Measurements from ENCODE around the gene MST1R.

The MST1R gene

DNA sequence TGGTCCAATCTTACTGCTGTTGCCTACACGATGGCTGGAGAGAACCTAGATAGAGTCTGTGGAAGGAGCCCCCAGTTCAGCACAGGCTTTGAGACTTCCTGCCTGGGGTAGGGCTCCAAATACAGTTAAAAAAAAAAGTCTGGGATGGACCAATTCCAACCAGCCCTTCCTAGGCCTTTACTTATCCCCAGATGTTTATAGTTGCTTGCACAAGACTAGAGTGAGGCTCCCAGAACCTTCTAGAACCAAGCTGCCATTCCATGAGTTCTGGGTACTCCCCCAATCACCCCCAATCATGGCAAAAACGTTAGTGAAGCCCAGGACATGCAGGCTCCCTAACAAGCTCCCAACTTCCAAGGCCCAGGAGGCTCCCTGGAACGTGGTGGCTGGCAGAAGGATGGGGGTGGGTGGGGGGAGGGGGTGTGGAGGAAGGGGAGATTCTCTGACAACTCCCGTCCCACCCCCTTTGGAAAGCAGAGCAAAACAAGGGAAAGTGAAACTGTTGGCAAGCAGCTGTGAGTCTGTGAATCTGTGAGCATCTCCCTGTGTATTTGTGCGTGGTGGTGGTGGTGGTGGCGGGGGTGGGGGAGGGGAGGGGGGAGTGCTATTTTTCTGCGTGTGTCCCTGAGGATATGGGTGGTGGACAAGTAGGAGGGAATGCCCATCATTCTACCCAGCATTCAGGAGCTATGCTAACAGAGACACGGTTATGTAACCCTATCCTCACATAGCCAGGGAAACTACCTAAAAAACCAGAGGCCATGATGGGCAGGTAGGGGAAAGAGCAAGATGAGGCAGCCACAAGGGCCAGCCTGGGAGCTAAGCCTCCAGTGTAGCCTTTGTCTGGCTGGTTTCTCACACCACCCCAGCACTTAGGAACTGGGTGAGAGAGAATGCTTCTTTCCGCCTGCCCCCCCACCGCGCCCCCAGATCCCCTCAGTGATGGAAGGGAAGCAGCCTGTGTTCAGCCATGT is 2.0 kb downstream of the MST1R start:
- Mint-ChIP-seq H3K27ac (no peak overlapping the region), H3K27me3 (no peaks in the 10 kb centered on the region), H3K9me3 (no peaks in the 10 kb centered on the region), H3K36me3 (no peaks in the 10 kb centered on the region), H3K4me3 (no peak overlapping the region), H3K4me1 (peaks cover 24% of the 10 kb centered on the region)
- no peak for ATAC-seq

GRCh38 chr3:49900491-49901153 is 3.1 kb downstream of the MST1R start:
- Mint-ChIP-seq H3K4me3 (no peak overlapping the region), H3K9me3 (no peaks in the 10 kb centered on the region), H3K27ac (peak overlapping the region; percentile 26), H3K4me1 (peaks cover 14% of the 10 kb centered on the region), H3K36me3 (no peaks in the 10 kb centered on the region), H3K27me3 (no peaks in the 10 kb centered on the region)
- ATAC-seq = no peak

GRCh38 chr3:49899815-49900214 is 3.9 kb downstream of the MST1R start:
- no peaks in the 10 kb centered on the region for H3K27me3 Mint-ChIP-seq
- H3K9me3 Mint-ChIP-seq = no peaks in the 10 kb centered on the region
- H3K36me3 Mint-ChIP-seq = no peaks in the 10 kb centered on the region
- H3K27ac Mint-ChIP-seq = no peak overlapping the region
- no peak for ATAC-seq
- peaks cover 8% of the 10 kb centered on the region for H3K4me1 Mint-ChIP-seq
- H3K4me3 Mint-ChIP-seq = no peak overlapping the region

DNA sequence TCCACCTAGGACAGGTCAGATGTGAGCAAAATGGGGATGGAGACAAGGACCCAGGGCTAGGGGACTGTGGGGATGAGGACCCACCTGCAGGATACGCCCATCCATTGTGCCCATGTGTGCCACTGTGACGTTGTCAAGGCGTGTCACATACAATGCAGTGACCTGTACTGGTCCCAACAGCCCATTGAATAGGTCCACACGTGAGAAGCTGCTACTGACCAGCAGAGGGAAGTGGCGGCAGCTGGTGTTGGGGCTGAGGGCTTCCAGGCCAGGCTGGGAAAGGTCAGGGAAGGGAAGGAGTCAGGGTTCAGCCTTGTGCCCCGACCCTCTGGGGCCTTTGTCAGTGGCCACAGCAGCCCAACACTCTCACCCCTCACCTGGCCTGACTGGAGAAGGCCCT is 4.7 kb downstream of the MST1R start:
- H3K27me3 Mint-ChIP-seq = no peaks in the 10 kb centered on the region
- no peak overlapping the region for H3K27ac Mint-ChIP-seq
- no peak overlapping the region for H3K4me3 Mint-ChIP-seq
- no peak for ATAC-seq
- H3K36me3 Mint-ChIP-seq = no peaks in the 10 kb centered on the region
- no peaks in the 10 kb centered on the region for H3K9me3 Mint-ChIP-seq
- H3K4me1 Mint-ChIP-seq = peaks cover 4% of the 10 kb centered on the region

DNA sequence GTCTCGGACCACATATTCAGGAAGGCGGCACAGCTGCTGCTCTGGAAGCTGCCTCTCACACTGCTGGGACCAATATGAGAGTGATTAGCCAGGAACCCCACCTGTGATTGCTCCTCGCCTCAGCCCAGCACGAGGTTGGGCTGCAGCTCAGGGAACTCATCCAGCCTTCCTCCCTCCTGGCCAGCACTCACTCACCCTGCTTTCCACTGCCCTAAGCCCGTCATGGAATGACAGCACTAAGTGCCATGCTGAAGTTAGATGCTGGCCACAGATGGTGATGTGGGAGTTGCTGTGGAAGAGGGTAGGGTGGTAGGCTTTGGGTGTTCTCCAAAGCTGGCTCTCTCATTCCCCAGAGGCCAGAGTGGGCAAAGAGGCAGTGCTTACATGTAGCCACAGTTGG is 7.3 kb downstream of the MST1R start:
- H3K9me3 Mint-ChIP-seq = no peaks in the 10 kb centered on the region
- no peaks in the 10 kb centered on the region for H3K27me3 Mint-ChIP-seq
- no peaks in the 10 kb centered on the region for H3K36me3 Mint-ChIP-seq
- no peaks in the 10 kb centered on the region for H3K4me1 Mint-ChIP-seq
- ATAC-seq = no peak
- no peak overlapping the region for H3K27ac Mint-ChIP-seq
- no peak overlapping the region for H3K4me3 Mint-ChIP-seq

DNA sequence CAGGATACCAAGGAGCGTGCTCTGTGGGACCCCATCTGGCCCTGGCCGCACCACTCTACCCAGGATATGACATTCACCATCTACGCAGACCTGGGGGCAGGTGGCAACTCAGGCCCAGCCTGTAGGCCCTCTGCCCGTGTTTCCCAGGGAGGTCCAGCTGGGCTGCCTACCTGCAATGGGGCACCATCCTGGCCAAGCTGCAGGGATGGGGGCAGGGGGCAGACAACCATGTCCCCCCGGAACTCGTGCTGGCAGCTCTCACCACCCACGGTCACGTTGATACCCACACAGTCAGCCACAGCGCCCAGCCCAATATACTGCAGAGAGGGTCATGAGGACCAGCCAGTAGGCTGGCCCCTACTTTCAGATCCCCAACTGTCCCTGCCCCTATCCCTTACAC is 7.9 kb downstream of the MST1R start:
- ATAC-seq = no peak
- H3K4me1 Mint-ChIP-seq = no peaks in the 10 kb centered on the region
- no peak overlapping the region for H3K4me3 Mint-ChIP-seq
- no peaks in the 10 kb centered on the region for H3K27me3 Mint-ChIP-seq
- no peak overlapping the region for H3K27ac Mint-ChIP-seq
- no peaks in the 10 kb centered on the region for H3K9me3 Mint-ChIP-seq
- H3K36me3 Mint-ChIP-seq = no peaks in the 10 kb centered on the region

- no peaks in the 10 kb centered on the region for H3K36me3 Mint-ChIP-seq
- no peaks in the 10 kb centered on the region for H3K9me3 Mint-ChIP-seq
- no peaks in the 10 kb centered on the region for H3K4me1 Mint-ChIP-seq
- no peaks in the 10 kb centered on the region for H3K27me3 Mint-ChIP-seq
- no peak overlapping the region for H3K4me3 Mint-ChIP-seq
- no peak for ATAC-seq
- H3K27ac Mint-ChIP-seq = no peak overlapping the region
Measured at GRCh38 chr3:49889296-49889695, 14.4 kb downstream of the MST1R start.

DNA sequence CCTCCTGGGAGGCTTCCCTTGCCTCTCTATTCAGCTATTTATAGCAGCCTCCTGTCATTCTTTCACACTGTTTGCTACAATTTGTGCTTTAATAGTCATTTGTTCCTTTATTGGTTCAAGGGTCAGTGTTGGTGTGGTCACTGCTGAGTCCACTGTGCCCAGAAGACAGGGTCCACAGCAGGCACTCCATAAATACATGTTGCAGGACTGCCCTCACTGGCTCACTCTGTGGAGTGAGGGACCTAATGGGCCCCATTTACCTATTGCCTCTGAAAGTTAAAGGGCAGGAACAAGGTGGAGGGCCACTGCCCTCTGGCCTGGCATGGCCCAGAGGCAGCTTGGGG is 16.8 kb downstream of the MST1R start:
- no peak overlapping the region for H3K27ac Mint-ChIP-seq
- H3K36me3 Mint-ChIP-seq = no peaks in the 10 kb centered on the region
- ATAC-seq = no peak
- no peaks in the 10 kb centered on the region for H3K9me3 Mint-ChIP-seq
- H3K27me3 Mint-ChIP-seq = peaks cover 10% of the 10 kb centered on the region
- H3K4me3 Mint-ChIP-seq = no peak overlapping the region
- H3K4me1 Mint-ChIP-seq = no peaks in the 10 kb centered on the region

- no peak overlapping the region for H3K4me3 Mint-ChIP-seq
Measured at GRCh38 chr3:49883998-49884397, 19.7 kb downstream of the MST1R start.

DNA sequence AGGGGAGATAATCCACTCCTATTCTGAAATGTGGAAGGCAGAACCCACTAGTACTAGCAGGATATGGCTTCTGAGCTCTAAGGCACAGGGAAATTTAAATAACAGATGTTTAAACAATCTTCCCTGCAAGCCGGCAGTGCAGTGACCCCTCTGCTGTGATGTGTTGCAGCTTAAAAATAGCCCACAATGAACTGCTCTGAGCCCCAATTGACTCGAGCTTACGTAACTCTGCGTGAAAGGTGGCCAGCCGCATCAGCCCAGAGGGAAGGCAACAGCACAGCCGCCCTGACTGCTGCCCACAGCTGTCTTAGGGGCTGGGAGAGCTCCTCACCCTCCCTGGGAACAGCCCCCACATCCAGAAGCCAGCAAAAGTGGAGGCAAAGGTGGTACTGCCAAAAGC is 21.5 kb downstream of the MST1R start:
- no peaks in the 10 kb centered on the region for H3K9me3 Mint-ChIP-seq
- H3K36me3 Mint-ChIP-seq = no peaks in the 10 kb centered on the region
- H3K4me1 Mint-ChIP-seq = no peaks in the 10 kb centered on the region
- H3K27me3 Mint-ChIP-seq = peaks cover 18% of the 10 kb centered on the region
- ATAC-seq = no peak
- H3K27ac Mint-ChIP-seq = no peak overlapping the region
- H3K4me3 Mint-ChIP-seq = no peak overlapping the region

More at GRCh38 chr3:49883998-49884397, 19.7 kb downstream of the MST1R start:
- Mint-ChIP-seq H3K27ac (no peak overlapping the region), H3K4me1 (no peaks in the 10 kb centered on the region), H3K9me3 (no peaks in the 10 kb centered on the region), H3K27me3 (peaks cover 18% of the 10 kb centered on the region), H3K36me3 (no peaks in the 10 kb centered on the region)
- ATAC-seq = no peak

GRCh38 chr3:49880581-49881315 is 22.9 kb downstream of the MST1R start:
- Mint-ChIP-seq H3K27me3 (peaks cover 18% of the 10 kb centered on the region), H3K27ac (no peak overlapping the region), H3K4me3 (no peak overlapping the region), H3K4me1 (no peaks in the 10 kb centered on the region), H3K9me3 (no peaks in the 10 kb centered on the region), H3K36me3 (no peaks in the 10 kb centered on the region)
- no peak for ATAC-seq

DNA sequence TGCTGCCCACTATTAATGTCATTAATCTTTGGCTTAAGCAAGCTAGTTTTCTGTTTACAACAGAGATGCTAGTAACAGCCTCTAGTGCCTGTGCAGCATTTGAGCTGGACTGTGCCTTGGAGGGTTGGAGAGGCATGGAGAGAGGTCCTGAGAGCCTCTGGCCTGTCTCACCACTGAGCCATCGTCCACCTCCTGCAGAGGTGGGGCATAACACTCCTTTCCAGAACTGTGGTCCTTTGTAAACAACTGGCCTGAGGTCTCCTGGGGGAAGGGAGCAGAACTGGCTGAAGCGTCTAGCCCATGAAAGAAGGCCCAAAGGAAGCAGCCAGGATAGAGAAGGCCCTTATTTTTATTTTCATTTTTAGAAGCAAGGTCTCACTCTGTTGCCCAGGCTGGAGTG is 24.0 kb downstream of the MST1R start:
- H3K36me3 Mint-ChIP-seq = no peaks in the 10 kb centered on the region
- no peak overlapping the region for H3K27ac Mint-ChIP-seq
- peaks cover 25% of the 10 kb centered on the region for H3K27me3 Mint-ChIP-seq
- H3K4me3 Mint-ChIP-seq = no peak overlapping the region
- ATAC-seq = no peak
- no peaks in the 10 kb centered on the region for H3K9me3 Mint-ChIP-seq
- H3K4me1 Mint-ChIP-seq = no peaks in the 10 kb centered on the region

DNA sequence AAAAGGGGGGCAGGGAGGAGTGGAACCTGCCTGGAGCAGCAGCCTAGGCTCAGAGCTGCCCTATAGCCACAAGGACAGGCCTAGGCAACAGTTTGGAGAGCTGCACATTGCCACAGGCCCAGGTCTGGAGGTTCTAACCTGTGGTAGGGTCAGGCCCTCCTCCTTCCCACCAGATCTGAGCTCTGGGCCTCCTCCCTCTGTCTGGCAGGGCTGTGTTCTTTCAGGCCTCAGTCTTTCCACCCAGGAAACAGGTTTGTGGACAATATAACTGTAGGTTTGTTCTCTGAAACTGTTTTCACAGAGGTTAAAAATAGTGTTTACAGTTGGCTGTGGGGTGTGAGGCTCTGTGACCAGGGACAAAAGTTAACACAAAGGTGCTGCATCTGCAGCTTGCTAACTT is 25.0 kb downstream of the MST1R start:
- no peaks in the 10 kb centered on the region for H3K4me1 Mint-ChIP-seq
- ATAC-seq = no peak

GRCh38 chr3:49877716-49878115 is 26.0 kb downstream of the MST1R start:
- no peaks in the 10 kb centered on the region for H3K9me3 Mint-ChIP-seq
- H3K27me3 Mint-ChIP-seq = peaks cover 24% of the 10 kb centered on the region
- H3K4me3 Mint-ChIP-seq = no peak overlapping the region
- peaks cover 6% of the 10 kb centered on the region for H3K4me1 Mint-ChIP-seq
- ATAC-seq = no peak
- no peak overlapping the region for H3K27ac Mint-ChIP-seq
- H3K36me3 Mint-ChIP-seq = no peaks in the 10 kb centered on the region

More for the DNA sequence above, 25.0 kb downstream of the MST1R start:
- no peaks in the 10 kb centered on the region for H3K9me3 Mint-ChIP-seq
- H3K4me3 Mint-ChIP-seq = no peak overlapping the region
- H3K27ac Mint-ChIP-seq = no peak overlapping the region
- H3K27me3 Mint-ChIP-seq = peaks cover 25% of the 10 kb centered on the region
- H3K36me3 Mint-ChIP-seq = no peaks in the 10 kb centered on the region

DNA sequence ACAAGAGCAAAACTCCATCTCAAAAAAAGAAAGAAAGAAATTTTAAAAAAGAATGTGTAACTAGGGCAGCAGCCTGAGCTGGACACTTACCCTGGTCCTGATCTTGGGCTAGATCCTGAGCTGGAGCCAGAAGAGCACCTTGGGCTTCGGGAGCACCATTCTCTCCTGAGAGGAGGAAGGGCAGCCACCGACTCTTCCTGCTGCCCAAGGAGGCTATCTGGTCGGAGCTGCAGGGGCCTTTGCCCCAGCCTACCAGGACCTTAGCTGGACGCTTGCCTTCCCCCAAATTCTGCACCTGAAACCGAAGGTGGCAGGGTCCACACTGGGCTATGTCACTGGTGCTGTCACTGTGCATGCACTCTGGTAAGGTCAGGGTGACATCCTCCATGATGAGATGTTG is 27.1 kb downstream of the MST1R start:
- no peak overlapping the region for H3K27ac Mint-ChIP-seq
- H3K36me3 Mint-ChIP-seq = no peaks in the 10 kb centered on the region
- no peaks in the 10 kb centered on the region for H3K9me3 Mint-ChIP-seq
- no peak overlapping the region for H3K4me3 Mint-ChIP-seq
- peaks cover 9% of the 10 kb centered on the region for H3K4me1 Mint-ChIP-seq
- H3K27me3 Mint-ChIP-seq = peaks cover 16% of the 10 kb centered on the region
- no peak for ATAC-seq

Measured in stimulated activated memory B cell treated with anti-CD40 and anti-IgM and Interleukin-4, amounts not matched to agents 10 μg/mL and 1 μg/mL and 100 μg/mL, for 72 hours (primary cell).